ENCODE measurements around the gene KTN1.

GRCh38 chr14:55641290-55641689, 61.3 kb downstream of the KTN1 start:
- TF ChIP-seq CTCF (conservative IDR thresholded peaks at IDR 0.05; ENCODE audit: low read length) (no peak), EZH2phosphoT487 (IDR thresholded peaks at IDR 0.05; ENCODE audit: borderline replicate concordance) (no peak)

Measured in Loucy (cell line).